Natural killer cell (primary cell): ENCODE data around the gene SAMD8. TPM values are rescaled to one million over a fixed set of nuclear protein-coding genes. Genes with fewer than 3 reads are reported as not detected.

Experiments used
- ATAC-seq, 3 donors: fragments of 150-1000 bp in 2 of 3; fragments of 200-7000 bp in 1 of 3; cut with Tn5 transposase; 1 replicate in 1 of 3; 2 replicates in 2 of 3; pipeline ENCODE4 v1.10.0; 2021; ENCODE audit warnings: mild to moderate bottlenecking in 2 of 3, moderate library complexity in 2 of 3
- DNase-seq, 2 donors: peaks; one replicate each; pipeline versions ENCODE4 v3.0.0 to v3.0.0-alpha.2; 2013 to 2021; ENCODE audit warnings: mixed read lengths in 1 of 2
- H3K27ac ChIP-seq: one replicate; pipeline ENCODE4 v1.5.1; 2013; ENCODE audit warnings: mild to moderate bottlenecking, low read length
- H3K27me3 ChIP-seq: one replicate; pipeline ENCODE4 v1.6.1; 2013; ENCODE audit warnings: low read length; ENCODE audit not compliant: control insufficient read depth, insufficient read depth
- H3K36me3 ChIP-seq: one replicate; pipeline ENCODE4 v1.6.1; 2013; ENCODE audit warnings: low read length; ENCODE audit not compliant: control insufficient read depth, insufficient read depth
- H3K4me1 ChIP-seq: one replicate; pipeline ENCODE4 v1.6.1; 2013; ENCODE audit warnings: low read length; ENCODE audit not compliant: control insufficient read depth, insufficient read depth
- H3K4me3 ChIP-seq: one replicate; pipeline ENCODE4 v1.5.1; 2013; ENCODE audit warnings: low read length
- H3K9me3 ChIP-seq: one replicate; pipeline ENCODE4 v1.6.1; 2013; ENCODE audit warnings: low read length; ENCODE audit not compliant: control insufficient read depth, insufficient read depth
- H3K27ac Mint-ChIP-seq, 2 donors: one replicate each; pipeline ENCODE4 v1.8.0; 2022; ENCODE audit warnings: mild to moderate bottlenecking in 2 of 2, mixed read lengths in 2 of 2, moderate library complexity in 1 of 2
- H3K27me3 Mint-ChIP-seq, 2 donors: one replicate each; pipeline ENCODE4 v1.8.0; 2022; ENCODE audit warnings: low read depth in 2 of 2, mixed read lengths in 2 of 2
- H3K36me3 Mint-ChIP-seq: one replicate; pipeline ENCODE4 v1.8.0; 2022; ENCODE audit warnings: mixed read lengths
- H3K4me1 Mint-ChIP-seq, 2 donors: one replicate each; pipeline ENCODE4 v1.8.0; 2022; ENCODE audit warnings: mixed read lengths in 2 of 2
- H3K4me3 Mint-ChIP-seq: one replicate; pipeline ENCODE4 v1.8.0; 2022; ENCODE audit warnings: mild to moderate bottlenecking, moderate library complexity, mixed read lengths
- H3K9me3 Mint-ChIP-seq, 2 donors: one replicate each; pipeline ENCODE4 v1.8.0; 2022; ENCODE audit warnings: mixed read lengths in 2 of 2
- WGBS: methylation state at CpG from one replicate; pipeline ENCODE4 v1.1.7; 2013; ENCODE audit warnings: missing lambda C conversion rate; ENCODE audit not compliant: insufficient coverage; 5-methylcytosine and 5-hydroxymethylcytosine counted together
- intact Hi-C: fragments of 100-400 bp; cut with micrococcal nuclease; formaldehyde crosslinking; loops from one replicate; pipeline ENCODE4 v1.14.2; 2022
- total RNA-seq, 4 donors: library from RNA; stranded (reverse); fragments of 120-200 nt in 1 of 4; gene quantifications; one replicate each; pipeline versions ENCODE4 v1.2.3 to v1.2.4, GENCODE V29; 2013 to 2022
- TF ChIP-seq, protein P1 (sequence below): fragments of 200-600 bp; IDR thresholded peaks from one replicate; pipeline ENCODE4 v1.8.0; 2022; ENCODE audit warnings: antibody characterized with exemption

The SAMD8 gene
- total RNA-seq, 3 donors from 2014 or later (not counting 1 experiment from before 2014, with no cell fraction given) = 26.6 to 30.9 (median 29.6) TPM

DNA sequence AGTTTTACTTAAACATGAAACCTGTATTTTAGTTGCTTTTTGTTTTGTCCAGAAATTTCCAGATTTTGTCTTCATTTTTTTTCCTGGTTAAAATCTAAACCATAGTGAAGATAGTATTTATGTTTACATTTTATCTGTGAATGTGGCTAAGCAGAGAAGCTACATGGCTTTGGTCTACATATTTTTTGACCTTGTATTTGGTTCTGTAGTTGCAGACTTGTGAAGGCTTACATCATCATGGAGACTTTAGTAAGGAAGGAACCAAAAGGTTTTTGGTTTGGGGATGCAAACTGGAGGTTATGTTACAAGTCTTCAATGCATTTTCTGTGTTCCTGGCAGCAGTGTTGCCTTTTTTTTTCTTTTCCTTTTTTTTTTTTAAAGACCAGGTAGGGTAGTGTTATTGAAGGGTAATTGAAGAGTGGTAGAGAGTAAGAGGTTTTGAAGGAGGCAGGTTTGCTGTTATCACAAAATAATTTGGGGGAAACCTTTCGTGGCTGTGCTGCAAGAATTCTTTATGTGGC lies 68.3 kb downstream of the SAMD8 start:
- Histone ChIP-seq H3K27me3 (no peaks in the 10 kb centered on the region), H3K4me1 (peaks cover 9% of the 10 kb centered on the region), H3K9me3 (no peaks in the 10 kb centered on the region), H3K27ac (no peak overlapping the region), H3K4me3 (no peak overlapping the region), H3K36me3 (peaks cover 2% of the 10 kb centered on the region)
- TF ChIP-seq, protein P1, sequence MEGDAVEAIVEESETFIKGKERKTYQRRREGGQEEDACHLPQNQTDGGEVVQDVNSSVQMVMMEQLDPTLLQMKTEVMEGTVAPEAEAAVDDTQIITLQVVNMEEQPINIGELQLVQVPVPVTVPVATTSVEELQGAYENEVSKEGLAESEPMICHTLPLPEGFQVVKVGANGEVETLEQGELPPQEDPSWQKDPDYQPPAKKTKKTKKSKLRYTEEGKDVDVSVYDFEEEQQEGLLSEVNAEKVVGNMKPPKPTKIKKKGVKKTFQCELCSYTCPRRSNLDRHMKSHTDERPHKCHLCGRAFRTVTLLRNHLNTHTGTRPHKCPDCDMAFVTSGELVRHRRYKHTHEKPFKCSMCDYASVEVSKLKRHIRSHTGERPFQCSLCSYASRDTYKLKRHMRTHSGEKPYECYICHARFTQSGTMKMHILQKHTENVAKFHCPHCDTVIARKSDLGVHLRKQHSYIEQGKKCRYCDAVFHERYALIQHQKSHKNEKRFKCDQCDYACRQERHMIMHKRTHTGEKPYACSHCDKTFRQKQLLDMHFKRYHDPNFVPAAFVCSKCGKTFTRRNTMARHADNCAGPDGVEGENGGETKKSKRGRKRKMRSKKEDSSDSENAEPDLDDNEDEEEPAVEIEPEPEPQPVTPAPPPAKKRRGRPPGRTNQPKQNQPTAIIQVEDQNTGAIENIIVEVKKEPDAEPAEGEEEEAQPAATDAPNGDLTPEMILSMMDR = no peak
- H3K4me1 Mint-ChIP-seq = peaks cover 17 to 20% of the 10 kb centered on the region in 2 donors
- H3K9me3 Mint-ChIP-seq = no peaks in the 10 kb centered on the region
- no peak for DNase-seq
- no peaks in the 10 kb centered on the region for H3K27me3 Mint-ChIP-seq
- intact Hi-C loops = loop anchor here (10.0 kb wide), 1 partner anchor 65 kb away; the partner anchor contains the start of gene SAMD8
- H3K4me3 Mint-ChIP-seq = no peak overlapping the region
- no peak for ATAC-seq
- WGBS = 79% methylated on average over 1 of the region's 1 CpG
- no peak overlapping the region for H3K27ac Mint-ChIP-seq
- H3K36me3 Mint-ChIP-seq = no peaks in the 10 kb centered on the region

DNA sequence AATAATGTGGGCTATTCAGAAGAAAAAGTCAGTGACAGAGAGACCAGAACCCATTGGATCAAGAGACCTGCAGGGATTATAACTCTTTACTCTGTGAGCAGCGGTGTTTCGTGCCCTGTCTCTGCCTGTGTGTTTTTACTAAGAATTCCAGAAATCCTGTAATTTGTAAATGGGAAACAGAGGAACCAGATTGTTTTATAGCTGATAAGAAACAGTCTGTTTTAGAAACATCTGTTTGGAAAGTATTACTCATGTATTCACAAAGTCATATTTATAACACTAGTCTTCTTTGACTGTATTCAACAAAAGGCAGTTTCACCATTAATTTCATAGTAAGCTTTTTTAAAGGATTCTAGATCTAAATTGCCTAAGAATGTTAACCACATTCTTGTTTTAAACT lies 69.1 kb downstream of the SAMD8 start:
- Histone ChIP-seq H3K4me1 (peaks cover 6% of the 10 kb centered on the region), H3K9me3 (no peaks in the 10 kb centered on the region), H3K36me3 (peaks cover 2% of the 10 kb centered on the region), H3K27me3 (no peaks in the 10 kb centered on the region), H3K4me3 (no peak overlapping the region), H3K27ac (no peak overlapping the region)
- Mint-ChIP-seq H3K4me1 (peaks cover 16 to 17% of the 10 kb centered on the region in 2 donors), H3K9me3 (no peaks in the 10 kb centered on the region), H3K27ac (no peak overlapping the region), H3K27me3 (no peaks in the 10 kb centered on the region), H3K36me3 (no peaks in the 10 kb centered on the region), H3K4me3 (no peak overlapping the region)
- 100% methylated on average over 2 of the region's 2 CpGs for WGBS
- DNase-seq = no peak
- ATAC-seq = no peak
- TF ChIP-seq, protein P1 = no peak
- intact Hi-C loops = loop anchor here (10.0 kb wide), 1 partner anchor 66 kb away; the partner anchor contains the start of gene SAMD8

DNA sequence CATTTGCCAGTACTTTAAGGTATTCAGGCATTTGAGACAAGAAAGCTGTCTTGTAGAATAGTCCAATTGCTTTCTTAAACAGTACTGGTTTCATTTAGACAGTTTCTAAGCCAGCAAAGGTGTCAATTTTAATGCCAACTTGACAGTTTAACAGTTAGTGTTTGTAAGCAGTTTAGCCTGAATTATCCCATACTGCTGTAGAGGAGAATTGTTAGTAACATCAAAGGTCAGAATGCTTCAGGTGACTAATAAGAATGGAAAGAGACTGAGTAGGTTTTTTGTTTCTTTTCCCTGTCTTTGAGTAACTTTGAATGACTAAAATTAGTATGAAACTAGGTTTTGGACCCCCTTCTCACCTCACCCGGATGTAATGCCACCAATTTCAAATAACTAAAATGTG lies 69.6 kb downstream of the SAMD8 start:
- no peak for DNase-seq
- Mint-ChIP-seq H3K27me3 (no peaks in the 10 kb centered on the region), H3K4me1 (peaks cover 12 to 13% of the 10 kb centered on the region in 2 donors), H3K9me3 (no peaks in the 10 kb centered on the region), H3K36me3 (no peaks in the 10 kb centered on the region), H3K4me3 (no peak overlapping the region), H3K27ac (no peak overlapping the region)
- intact Hi-C loops = loop anchor here (10.0 kb wide), 1 partner anchor 66 kb away; the partner anchor contains the start of gene SAMD8
- no peaks in the 10 kb centered on the region for H3K27me3 ChIP-seq
- no peak overlapping the region for H3K27ac ChIP-seq
- no peak for ATAC-seq
- no peaks in the 10 kb centered on the region for H3K9me3 ChIP-seq
- peaks cover 2% of the 10 kb centered on the region for H3K36me3 ChIP-seq
- peaks cover 1% of the 10 kb centered on the region for H3K4me1 ChIP-seq
- TF ChIP-seq, protein P1 = no peak
- no peak overlapping the region for H3K4me3 ChIP-seq
- WGBS = 88% methylated on average over 1 of the region's 1 CpG

DNA sequence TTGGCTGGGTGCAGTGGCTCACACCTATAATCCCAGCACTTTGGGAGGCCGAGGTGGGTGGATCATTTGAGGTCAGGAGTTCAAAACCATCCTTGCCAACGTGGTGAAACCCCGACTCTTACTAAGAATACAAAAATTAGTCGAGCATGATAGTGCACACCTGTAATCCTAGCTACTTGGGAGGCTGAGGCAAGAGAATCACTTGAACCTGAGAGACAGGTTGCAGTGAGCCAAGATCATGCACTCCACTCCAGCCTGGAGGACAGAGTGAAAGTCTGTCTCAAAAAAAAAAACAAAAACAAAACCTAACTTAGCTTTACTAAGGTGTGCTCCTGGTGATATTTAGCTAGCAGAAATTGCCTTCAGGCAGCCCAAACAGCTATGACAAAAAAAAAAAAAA lies 74.9 kb downstream of the SAMD8 start:
- H3K4me1 Mint-ChIP-seq = peaks cover 5 to 8% of the 10 kb centered on the region in 2 donors
- Histone ChIP-seq H3K4me1 (peaks cover 15% of the 10 kb centered on the region), H3K27me3 (no peaks in the 10 kb centered on the region), H3K27ac (no peak overlapping the region), H3K9me3 (no peaks in the 10 kb centered on the region), H3K4me3 (no peak overlapping the region), H3K36me3 (no peaks in the 10 kb centered on the region)
- no peak overlapping the region for H3K27ac Mint-ChIP-seq
- H3K27me3 Mint-ChIP-seq = no peaks in the 10 kb centered on the region
- H3K9me3 Mint-ChIP-seq = no peaks in the 10 kb centered on the region
- H3K4me3 Mint-ChIP-seq = no peak overlapping the region
- ATAC-seq (no peak), DNase-seq (no peak)
- TF ChIP-seq, protein P1 = no peak
- H3K36me3 Mint-ChIP-seq = no peaks in the 10 kb centered on the region
- intact Hi-C loops = loop anchor here (10.0 kb wide), 1 partner anchor 72 kb away; the partner anchor contains the start of gene SAMD8
- 60% methylated on average over 4 of the region's 4 CpGs for WGBS
